NT2/D1 (cell line): ENCODE data around the gene SFI1.
A peak's percentile ranks its signal among the peaks of the same experiment; 100 is the strongest.

Source experiments
- DNase-seq: peaks from one replicate; pipeline ENCODE4 v3.0.0-alpha.2; 2011; ENCODE audit warnings: low read depth, low spot score
- H3K27me3 ChIP-seq: 2 replicates; pipeline ENCODE4 v1.6.0; 2011; ENCODE audit warnings: mild to moderate bottlenecking; ENCODE audit not compliant: insufficient read length, insufficient read depth
- H3K36me3 ChIP-seq: 2 replicates; pipeline ENCODE4 v1.6.1; 2011; ENCODE audit warnings: mild to moderate bottlenecking, low read length, mixed read lengths; ENCODE audit not compliant: insufficient read depth, insufficient read length
- H3K4me1 ChIP-seq: 2 replicates; pipeline ENCODE4 v1.5.1; 2011; ENCODE audit not compliant: insufficient read depth, insufficient read length
- H3K4me3 ChIP-seq: 2 replicates; pipeline ENCODE4 v1.5.1; 2011; ENCODE audit warnings: low read depth; ENCODE audit not compliant: insufficient read length
- H3K9ac ChIP-seq: 2 replicates; pipeline ENCODE4 v1.6.0; 2011; ENCODE audit warnings: low read depth; ENCODE audit not compliant: insufficient read length
- H3K9me3 ChIP-seq: 2 replicates; pipeline ENCODE4 v1.5.1; 2011; ENCODE audit warnings: mild to moderate bottlenecking, low read length; ENCODE audit not compliant: insufficient read depth
- SUZ12 ChIP-seq: IDR thresholded peaks from 2 replicates; pipeline ENCODE4 v1.6.1; 2011; ENCODE audit not compliant: insufficient read length, insufficient read depth; ENCODE audit errors: extremely low read depth
- YY1 ChIP-seq: IDR thresholded peaks from 2 replicates; pipeline ENCODE4 v1.6.1; 2011; ENCODE audit not compliant: insufficient read length, insufficient read depth
- ZNF274 ChIP-seq: IDR thresholded peaks from 2 replicates; pipeline ENCODE4 v1.6.1; 2011; ENCODE audit warnings: mild to moderate bottlenecking, low read depth, low read length

The SFI1 gene

GRCh38 chr22:31628969-31629708 lies 132.8 kb downstream of the SFI1 start:
- H3K4me3 ChIP-seq, result no peak overlapping the region
- peaks cover 31% of the 10 kb centered on the region for H3K4me1 ChIP-seq
- no peaks in the 10 kb centered on the region for H3K9me3 ChIP-seq
- no peaks in the 10 kb centered on the region for H3K27me3 ChIP-seq
- peaks cover 43% of the 10 kb centered on the region for H3K36me3 ChIP-seq
- H3K9ac ChIP-seq, result no peak overlapping the region
- no peak for DNase-seq
- TF ChIP-seq YY1 (no peak), SUZ12 (no peak), ZNF274 (no peak)

GRCh38 chr22:31629741-31630184 lies 133.4 kb downstream of the SFI1 start:
- Histone ChIP-seq H3K9me3 (no peaks in the 10 kb centered on the region), H3K9ac (peak overlapping the region; percentile 21), H3K4me1 (peaks cover 30% of the 10 kb centered on the region), H3K36me3 (peaks cover 43% of the 10 kb centered on the region), H3K27me3 (no peaks in the 10 kb centered on the region), H3K4me3 (no peak overlapping the region)
- TF ChIP-seq ZNF274, result no peak
- TF ChIP-seq YY1, result no peak
- no peak for TF ChIP-seq SUZ12
- DNase-seq, result no peak

- Histone ChIP-seq H3K36me3 (peaks cover 43% of the 10 kb centered on the region), H3K4me1 (peaks cover 23% of the 10 kb centered on the region), H3K9me3 (no peaks in the 10 kb centered on the region), H3K9ac (peak overlapping the region; percentile 50), H3K4me3 (no peak overlapping the region), H3K27me3 (no peaks in the 10 kb centered on the region)
- no peak for DNase-seq
- no peak for TF ChIP-seq SUZ12
- no peak for TF ChIP-seq YY1
- no peak for TF ChIP-seq ZNF274
Observed at GRCh38 chr22:31630331-31631329, 134.3 kb downstream of the SFI1 start.

- Histone ChIP-seq H3K9me3 (no peaks in the 10 kb centered on the region), H3K4me1 (peaks cover 15% of the 10 kb centered on the region), H3K36me3 (peaks cover 45% of the 10 kb centered on the region), H3K4me3 (no peak overlapping the region), H3K9ac (peak overlapping the region; percentile 50), H3K27me3 (no peaks in the 10 kb centered on the region)
- TF ChIP-seq YY1 (no peak), SUZ12 (no peak), ZNF274 (no peak)
- no peak for DNase-seq
Observed at GRCh38 chr22:31631436-31631835, 135.1 kb downstream of the SFI1 start.

- H3K9ac ChIP-seq, result no peak overlapping the region
- peaks cover 19% of the 10 kb centered on the region for H3K36me3 ChIP-seq
- no peak overlapping the region for H3K4me3 ChIP-seq
- no peaks in the 10 kb centered on the region for H3K27me3 ChIP-seq
- H3K4me1 ChIP-seq, result peaks cover 5% of the 10 kb centered on the region
- no peak for DNase-seq
- H3K9me3 ChIP-seq, result no peaks in the 10 kb centered on the region
- no peak for TF ChIP-seq SUZ12
- TF ChIP-seq YY1, result no peak
- no peak for TF ChIP-seq ZNF274
Observed at GRCh38 chr22:31635638-31636306, 139.4 kb downstream of the SFI1 start.

- Histone ChIP-seq H3K36me3 (peaks cover 8% of the 10 kb centered on the region), H3K4me3 (no peak overlapping the region), H3K27me3 (no peaks in the 10 kb centered on the region), H3K4me1 (no peaks in the 10 kb centered on the region), H3K9me3 (no peaks in the 10 kb centered on the region), H3K9ac (no peak overlapping the region)
- TF ChIP-seq SUZ12, result no peak
- TF ChIP-seq ZNF274, result no peak
- TF ChIP-seq YY1, result no peak
- DNase-seq, result no peak
Observed at GRCh38 chr22:31637447-31637890, 141.1 kb downstream of the SFI1 start.
